Measurements from ENCODE around the gene SNRNP25.
A peak's percentile ranks its signal among the peaks of the same experiment; 100 is the strongest.

Gene SNRNP25

DNA sequence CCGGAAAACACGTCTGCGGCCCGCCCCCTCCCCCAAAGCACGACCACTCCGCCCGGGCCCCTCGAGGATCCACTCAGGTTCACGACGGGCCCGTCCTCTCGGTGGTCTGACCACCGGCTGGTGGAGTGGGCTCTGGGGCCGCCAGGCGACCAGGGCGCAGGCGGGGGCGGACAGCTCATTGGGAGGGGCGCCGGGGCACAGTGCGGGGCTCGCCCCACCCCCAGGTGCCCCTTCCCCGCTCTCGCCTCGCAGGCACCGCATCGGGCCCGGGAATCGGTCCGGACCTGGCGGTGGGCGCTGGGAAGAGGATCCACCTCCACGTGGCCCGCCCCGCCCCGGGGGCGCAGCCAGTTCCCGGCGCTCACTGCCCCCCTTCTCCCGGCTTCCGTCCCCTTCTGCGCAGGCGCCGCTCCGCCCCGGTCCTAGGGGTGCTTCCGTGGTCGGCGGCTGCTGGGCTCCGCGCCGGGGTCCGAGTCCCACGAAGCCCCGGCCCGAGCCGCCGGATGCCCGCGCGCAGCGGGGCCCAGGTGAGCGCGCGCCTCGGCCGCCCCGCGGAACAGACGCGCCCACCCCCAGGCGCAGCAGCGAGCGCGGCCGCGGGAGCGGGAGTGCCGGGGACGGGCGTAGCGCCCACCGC, 24.3 kb downstream of the SNRNP25 start, which contains the start of gene MPG (continued):
- TF ChIP-seq TSHZ1 (tag by site-specific recombination; IDR thresholded peaks at IDR 0.05; ENCODE audit: borderline replicate concordance): no peak
- TF ChIP-seq ZBTB8A (tag by site-specific recombination; IDR thresholded peaks at IDR 0.05): peak; percentile 74
- TF ChIP-seq ZNF19 (tag by site-specific recombination; IDR thresholded peaks at IDR 0.05; ENCODE audit: low read depth): no peak
- peak; percentile 51; the same call in 1 of the 2 replicates for TF ChIP-seq KLF7 (tag by site-specific recombination; IDR thresholded peaks at IDR 0.05; ENCODE audit: borderline replicate concordance)
- TF ChIP-seq ZNF148 (tag by site-specific recombination; IDR thresholded peaks at IDR 0.05; ENCODE audit: borderline replicate concordance): no peak
- TF ChIP-seq ZNF610 (tag by site-specific recombination; IDR thresholded peaks at IDR 0.05; ENCODE audit: borderline replicate concordance): no peak
- no peak for TF ChIP-seq IKZF3 (tag by site-specific recombination; IDR thresholded peaks at IDR 0.05)
- TF ChIP-seq ZNF473 (tag by site-specific recombination; IDR thresholded peaks at IDR 0.05): no peak
- no peak for TF ChIP-seq SALL2 (tag by site-specific recombination; IDR thresholded peaks at IDR 0.05; ENCODE audit: borderline replicate concordance)
- TF ChIP-seq ZNF426 (tag by site-specific recombination; IDR thresholded peaks at IDR 0.05): no peak
- peak; percentile 100 for TF ChIP-seq ZBTB20 (tag by site-specific recombination; IDR thresholded peaks at IDR 0.05)
- TF ChIP-seq ZNF76 (tag by site-specific recombination; IDR thresholded peaks at IDR 0.05; ENCODE audit: borderline replicate concordance, low read depth): peak; percentile 58; the same call in 1 of the 2 replicates
- TF ChIP-seq ZNF626 (tag by site-specific recombination; IDR thresholded peaks at IDR 0.05): no peak
- peak; percentile 62 for TF ChIP-seq GLIS2 (tag by site-specific recombination; IDR thresholded peaks at IDR 0.05)
- no peak for TF ChIP-seq GLI2 (tag by site-specific recombination; IDR thresholded peaks at IDR 0.05; ENCODE audit: borderline replicate concordance, low read depth)
- TF ChIP-seq, protein P1, sequence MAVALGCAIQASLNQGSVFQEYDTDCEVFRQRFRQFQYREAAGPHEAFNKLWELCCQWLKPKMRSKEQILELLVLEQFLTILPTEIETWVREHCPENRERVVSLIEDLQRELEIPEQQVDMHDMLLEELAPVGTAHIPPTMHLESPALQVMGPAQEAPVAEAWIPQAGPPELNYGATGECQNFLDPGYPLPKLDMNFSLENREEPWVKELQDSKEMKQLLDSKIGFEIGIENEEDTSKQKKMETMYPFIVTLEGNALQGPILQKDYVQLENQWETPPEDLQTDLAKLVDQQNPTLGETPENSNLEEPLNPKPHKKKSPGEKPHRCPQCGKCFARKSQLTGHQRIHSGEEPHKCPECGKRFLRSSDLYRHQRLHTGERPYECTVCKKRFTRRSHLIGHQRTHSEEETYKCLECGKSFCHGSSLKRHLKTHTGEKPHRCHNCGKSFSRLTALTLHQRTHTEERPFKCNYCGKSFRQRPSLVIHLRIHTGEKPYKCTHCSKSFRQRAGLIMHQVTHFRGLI (tag by site-specific recombination; IDR thresholded peaks at IDR 0.05): no peak
- TF ChIP-seq, protein P2, sequence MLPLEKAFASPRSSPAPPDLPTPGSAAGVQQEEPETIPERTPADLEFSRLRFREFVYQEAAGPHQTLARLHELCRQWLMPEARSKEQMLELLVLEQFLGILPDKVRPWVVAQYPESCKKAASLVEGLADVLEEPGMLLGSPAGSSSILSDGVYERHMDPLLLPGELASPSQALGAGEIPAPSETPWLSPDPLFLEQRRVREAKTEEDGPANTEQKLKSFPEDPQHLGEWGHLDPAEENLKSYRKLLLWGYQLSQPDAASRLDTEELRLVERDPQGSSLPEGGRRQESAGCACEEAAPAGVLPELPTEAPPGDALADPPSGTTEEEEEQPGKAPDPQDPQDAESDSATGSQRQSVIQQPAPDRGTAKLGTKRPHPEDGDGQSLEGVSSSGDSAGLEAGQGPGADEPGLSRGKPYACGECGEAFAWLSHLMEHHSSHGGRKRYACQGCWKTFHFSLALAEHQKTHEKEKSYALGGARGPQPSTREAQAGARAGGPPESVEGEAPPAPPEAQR (tag by site-specific recombination; IDR thresholded peaks at IDR 0.05): no peak
- TF ChIP-seq KLF9 (tag by site-specific recombination; IDR thresholded peaks at IDR 0.05; ENCODE audit: low read depth): peak; percentile 86
- TF ChIP-seq SP2 (tag by site-specific recombination; IDR thresholded peaks at IDR 0.05): peak; percentile 72
- TF ChIP-seq ZNF600 (tag by site-specific recombination; IDR thresholded peaks at IDR 0.05): peak; percentile 73; the same call in 1 of the 2 replicates
- peak; percentile 17; the same call in 1 of the 2 replicates for TF ChIP-seq KLF10 (tag by site-specific recombination; IDR thresholded peaks at IDR 0.05)
- TF ChIP-seq ZFHX2 (tag by site-specific recombination; conservative IDR thresholded peaks at IDR 0.05): peak; percentile 78
- no peak for TF ChIP-seq ZNF48 (tag by site-specific recombination; IDR thresholded peaks at IDR 0.05)
- TF ChIP-seq, protein P3, sequence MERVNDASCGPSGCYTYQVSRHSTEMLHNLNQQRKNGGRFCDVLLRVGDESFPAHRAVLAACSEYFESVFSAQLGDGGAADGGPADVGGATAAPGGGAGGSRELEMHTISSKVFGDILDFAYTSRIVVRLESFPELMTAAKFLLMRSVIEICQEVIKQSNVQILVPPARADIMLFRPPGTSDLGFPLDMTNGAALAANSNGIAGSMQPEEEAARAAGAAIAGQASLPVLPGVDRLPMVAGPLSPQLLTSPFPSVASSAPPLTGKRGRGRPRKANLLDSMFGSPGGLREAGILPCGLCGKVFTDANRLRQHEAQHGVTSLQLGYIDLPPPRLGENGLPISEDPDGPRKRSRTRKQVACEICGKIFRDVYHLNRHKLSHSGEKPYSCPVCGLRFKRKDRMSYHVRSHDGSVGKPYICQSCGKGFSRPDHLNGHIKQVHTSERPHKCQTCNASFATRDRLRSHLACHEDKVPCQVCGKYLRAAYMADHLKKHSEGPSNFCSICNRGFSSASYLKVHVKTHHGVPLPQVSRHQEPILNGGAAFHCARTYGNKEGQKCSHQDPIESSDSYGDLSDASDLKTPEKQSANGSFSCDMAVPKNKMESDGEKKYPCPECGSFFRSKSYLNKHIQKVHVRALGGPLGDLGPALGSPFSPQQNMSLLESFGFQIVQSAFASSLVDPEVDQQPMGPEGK (tag by site-specific recombination; IDR thresholded peaks at IDR 0.05): peak; percentile 98
- peak; percentile 23; the same call in 1 of the 2 replicates for TF ChIP-seq ZEB2 (tag by site-specific recombination; IDR thresholded peaks at IDR 0.05)
- TF ChIP-seq, protein P4, sequence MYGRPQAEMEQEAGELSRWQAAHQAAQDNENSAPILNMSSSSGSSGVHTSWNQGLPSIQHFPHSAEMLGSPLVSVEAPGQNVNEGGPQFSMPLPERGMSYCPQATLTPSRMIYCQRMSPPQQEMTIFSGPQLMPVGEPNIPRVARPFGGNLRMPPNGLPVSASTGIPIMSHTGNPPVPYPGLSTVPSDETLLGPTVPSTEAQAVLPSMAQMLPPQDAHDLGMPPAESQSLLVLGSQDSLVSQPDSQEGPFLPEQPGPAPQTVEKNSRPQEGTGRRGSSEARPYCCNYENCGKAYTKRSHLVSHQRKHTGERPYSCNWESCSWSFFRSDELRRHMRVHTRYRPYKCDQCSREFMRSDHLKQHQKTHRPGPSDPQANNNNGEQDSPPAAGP (tag by site-specific recombination; IDR thresholded peaks at IDR 0.05): 0 out of 2 replicates have a peak, but pooled peaks have one; percentile 33
- TF ChIP-seq ZNF292 (tag by site-specific recombination; IDR thresholded peaks at IDR 0.05; ENCODE audit: borderline replicate concordance, low read depth): no peak
